Peyer's patch (tissue), 4 donors: ENCODE data around the gene HS2ST1. TPM values are rescaled to one million over a fixed set of nuclear protein-coding genes. Genes with fewer than 3 reads are reported as not detected.
"Not testable (repeated sequence)": the region's sequence is repeated elsewhere in the genome, so short reads cannot be mapped to it uniquely, and the experiment has no call there.

Experiments used
- DNase-seq, 3 donors: peaks; one replicate each; pipeline ENCODE4 v3.0.0-alpha.2; 2017 to 2019
- H3K27ac ChIP-seq, 4 donors: fragments of 200-600 bp; sonication (generic); one replicate each; pipeline ENCODE4 v1.5.1; 2016 to 2019
- H3K27me3 ChIP-seq, 2 donors: fragments of 200-600 bp; sonication (generic); one replicate each; pipeline ENCODE4 v1.5.1; 2019
- H3K36me3 ChIP-seq, 3 donors: fragments of 200-600 bp; sonication (generic); one replicate each; pipeline ENCODE4 v1.5.1; 2016 to 2019
- H3K4me1 ChIP-seq, 4 donors: fragments of 200-600 bp; sonication (generic); one replicate each; pipeline ENCODE4 v1.5.1; 2016 to 2019
- H3K4me3 ChIP-seq, 4 donors: fragments of 200-600 bp; sonication (generic); 1 replicate in 3 of 4; 2 replicates in 1 of 4; pipeline ENCODE4 v1.5.1; 2016 to 2019; ENCODE audit warnings: mild to moderate bottlenecking in 1 of 4
- H3K9me3 ChIP-seq, 4 donors: fragments of 200-600 bp; sonication (generic); one replicate each; pipeline ENCODE4 v1.5.1; 2016 to 2019; ENCODE audit warnings: mild to moderate bottlenecking in 1 of 4
- CTCF ChIP-seq, 6 experiments: fragments of 450-650 bp in 4 of 6; fragments of 200-600 bp in 2 of 6; sonication (generic) in 1 of 6; IDR thresholded peaks; one replicate each; pipeline ENCODE4 v1.5.1; 2017 to 2019; ENCODE audit warnings: antibody characterized with exemption in 6 of 6, mild to moderate bottlenecking in 3 of 6, moderate library complexity in 1 of 6
- POLR2A ChIP-seq, 2 donors: fragments of 450-650 bp; IDR thresholded peaks; one replicate each; pipeline ENCODE4 v1.5.1; 2017; ENCODE audit warnings: antibody characterized with exemption in 2 of 2, mild to moderate bottlenecking in 2 of 2, moderate library complexity in 2 of 2
- total RNA-seq, 4 donors: library from RNA; depleted of rRNA; stranded (reverse); fragments of >200 nt; gene quantifications; one replicate each; pipeline ENCODE4 v1.1.0, GENCODE V29; 2016

HS2ST1 gene
- total RNA-seq, 4 donors from 2014 or later = 9.1 to 14.9 (median 10.3) TPM

GRCh38 chr1:87024936-87025540 lies 110.6 kb downstream of the HS2ST1 start:
- Histone ChIP-seq H3K36me3 (no peaks in the 10 kb centered on the region), H3K4me3 (no peak overlapping the region), H3K9me3 (no peaks in the 10 kb centered on the region), H3K27ac (no peak overlapping the region), H3K4me1 (no peaks in the 10 kb centered on the region), H3K27me3 (no peaks in the 10 kb centered on the region)
- no peak for DNase-seq
- TF ChIP-seq POLR2A (IDR thresholded peaks at IDR 0.05) = no peak
- TF ChIP-seq CTCF (IDR thresholded peaks at IDR 0.05) = peak in 3 of 6 experiments; percentile 58 to 63 (median 59)

- not testable (repeated sequence) for DNase-seq, H3K9me3 ChIP-seq, H3K4me3 ChIP-seq, H3K36me3 ChIP-seq, H3K27ac ChIP-seq, H3K4me1 ChIP-seq, H3K27me3 ChIP-seq
Observed at GRCh38 chr1:87027561-87027960, 113.1 kb downstream of the HS2ST1 start.

- H3K4me3 ChIP-seq = no peak overlapping the region
- H3K36me3 ChIP-seq = no peaks in the 10 kb centered on the region
- H3K27ac ChIP-seq = no peak overlapping the region
- H3K4me1 ChIP-seq = no peaks in the 10 kb centered on the region
- no peak for DNase-seq
- H3K9me3 ChIP-seq = no peaks in the 10 kb centered on the region
- TF ChIP-seq POLR2A (IDR thresholded peaks at IDR 0.05) (no peak), CTCF (IDR thresholded peaks at IDR 0.05) (no peak)
- H3K27me3 ChIP-seq = no peaks in the 10 kb centered on the region
Observed at GRCh38 chr1:87028576-87028975, 114.1 kb downstream of the HS2ST1 start.

GRCh38 chr1:87030740-87031690 lies 116.6 kb downstream of the HS2ST1 start:
- Histone ChIP-seq H3K27me3 (no peaks in the 10 kb centered on the region), H3K4me3 (no peak overlapping the region), H3K4me1 (no peaks in the 10 kb centered on the region), H3K9me3 (no peaks in the 10 kb centered on the region), H3K27ac (no peak overlapping the region), H3K36me3 (no peaks in the 10 kb centered on the region)
- TF ChIP-seq POLR2A (IDR thresholded peaks at IDR 0.05) (no peak), CTCF (IDR thresholded peaks at IDR 0.05) (no peak)
- no peak for DNase-seq

- Histone ChIP-seq H3K9me3 (no peaks in the 10 kb centered on the region), H3K27me3 (no peaks in the 10 kb centered on the region), H3K27ac (no peak overlapping the region), H3K4me3 (no peak overlapping the region), H3K36me3 (no peaks in the 10 kb centered on the region), H3K4me1 (no peaks in the 10 kb centered on the region)
- DNase-seq = no peak
- TF ChIP-seq POLR2A (IDR thresholded peaks at IDR 0.05) = no peak
Observed at GRCh38 chr1:87034351-87034750, 119.9 kb downstream of the HS2ST1 start.

GRCh38 chr1:87039096-87039495 lies 124.7 kb downstream of the HS2ST1 start:
- Histone ChIP-seq H3K4me1 (no peaks in the 10 kb centered on the region), H3K27ac (no peak overlapping the region), H3K27me3 (no peaks in the 10 kb centered on the region), H3K4me3 (no peak overlapping the region), H3K36me3 (no peaks in the 10 kb centered on the region), H3K9me3 (no peaks in the 10 kb centered on the region)
- no peak for DNase-seq
- TF ChIP-seq POLR2A (IDR thresholded peaks at IDR 0.05) = no peak
- TF ChIP-seq CTCF (IDR thresholded peaks at IDR 0.05) = no peak
